Cortex of kidney (tissue), 1 donor: Measurements from ENCODE around the gene FGFR1OP2.

ENCODE experiments used
- DNase-seq: peaks from one replicate; lab custom pipeline; 2025; lab: John Stamatoyannopoulos, UW

The FGFR1OP2 gene

DNA sequence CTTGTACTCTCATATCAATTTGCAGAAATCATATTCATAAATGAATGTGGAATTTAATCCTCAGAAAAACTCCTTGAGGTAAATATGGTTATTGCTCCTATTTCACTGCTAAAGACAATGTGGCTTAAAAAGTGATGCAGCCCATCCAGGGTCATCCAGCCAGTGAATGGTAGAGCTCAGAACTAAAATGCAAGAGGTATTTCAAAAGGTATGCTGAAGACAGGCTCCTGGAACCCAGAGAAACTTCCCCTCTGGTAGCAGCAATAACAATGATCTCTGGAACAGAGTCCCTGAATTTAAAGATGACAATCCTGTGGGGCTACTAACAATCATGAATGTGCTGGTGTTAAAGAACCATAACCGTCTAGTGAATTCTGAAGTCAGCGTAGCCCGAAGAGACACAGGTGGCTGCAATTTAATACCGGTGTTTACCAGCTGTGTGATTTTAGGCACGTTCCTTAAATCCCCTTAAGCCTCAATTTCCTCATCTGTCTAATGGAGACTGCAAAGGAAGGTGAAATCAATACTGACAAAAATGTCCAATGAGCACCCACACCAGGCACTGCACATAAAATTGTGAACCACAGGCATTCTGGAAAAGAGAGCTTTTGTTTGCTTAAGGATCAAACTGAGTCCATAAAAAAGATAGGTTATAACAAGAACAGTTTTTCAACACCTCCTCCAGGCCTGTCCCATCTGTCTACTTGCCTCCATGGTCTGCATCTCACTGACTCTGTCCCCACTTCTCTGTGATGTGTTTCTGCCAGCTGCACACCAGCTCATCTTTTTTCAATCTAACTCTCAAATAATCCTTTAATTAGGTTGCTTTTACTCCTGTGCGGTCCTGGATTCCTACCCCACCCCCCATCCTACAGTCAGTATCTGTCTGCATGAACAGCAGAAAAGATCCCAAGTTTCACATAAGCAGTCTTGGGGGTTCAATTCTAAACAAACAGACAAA, 65.4 kb downstream of the FGFR1OP2 start:
- DNase-seq, result no peak

DNA sequence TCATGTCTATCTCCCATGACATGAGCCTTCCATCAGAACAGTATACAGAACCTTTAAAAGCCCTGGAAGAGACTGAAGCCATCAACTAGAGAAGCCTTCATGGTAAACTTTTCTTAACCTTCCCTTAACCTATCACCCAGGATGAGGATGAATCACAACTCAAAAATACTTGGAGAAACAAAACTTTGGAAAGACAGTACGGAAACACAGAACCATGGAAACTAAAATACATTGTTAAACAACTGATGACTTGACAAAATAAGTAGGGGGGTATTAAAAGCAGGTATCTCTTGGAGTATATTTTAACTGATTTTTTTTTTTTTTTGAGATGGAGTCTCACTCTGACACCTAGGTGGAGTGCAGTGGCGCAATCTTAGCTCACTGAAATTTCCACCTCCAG, 67.2 kb downstream of the FGFR1OP2 start:
- no peak for DNase-seq

DNA sequence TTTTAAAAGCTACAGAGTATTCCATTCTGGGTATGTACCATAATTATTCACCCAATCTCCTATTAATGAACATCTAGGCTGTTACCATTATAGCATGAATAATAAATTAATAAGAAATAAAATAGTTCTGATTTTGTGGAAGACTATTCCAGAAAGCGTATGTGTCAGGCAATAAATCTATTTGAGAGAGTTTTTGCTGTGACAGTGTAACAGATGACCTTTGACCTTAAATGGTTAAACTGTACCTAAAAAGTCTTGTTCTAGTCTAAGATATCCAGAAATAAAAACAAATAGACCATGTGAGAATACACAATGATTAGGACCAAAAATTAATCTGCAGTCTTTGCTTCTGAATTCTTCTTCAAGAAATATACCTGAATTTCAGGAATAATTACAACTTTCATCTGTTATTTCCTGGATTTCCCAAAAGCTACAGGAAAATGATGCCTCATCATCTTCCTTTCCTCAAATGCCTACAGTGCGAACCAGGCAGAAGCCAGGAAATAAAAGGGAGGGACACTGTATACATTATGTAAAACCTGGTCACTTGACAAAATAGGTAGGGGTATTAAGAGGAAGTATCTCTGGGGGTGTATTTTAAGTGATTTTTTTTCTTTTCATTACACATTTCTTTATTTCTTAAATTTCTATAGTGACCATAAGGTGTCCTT, 68.7 kb downstream of the FGFR1OP2 start:
- no peak for DNase-seq

DNA sequence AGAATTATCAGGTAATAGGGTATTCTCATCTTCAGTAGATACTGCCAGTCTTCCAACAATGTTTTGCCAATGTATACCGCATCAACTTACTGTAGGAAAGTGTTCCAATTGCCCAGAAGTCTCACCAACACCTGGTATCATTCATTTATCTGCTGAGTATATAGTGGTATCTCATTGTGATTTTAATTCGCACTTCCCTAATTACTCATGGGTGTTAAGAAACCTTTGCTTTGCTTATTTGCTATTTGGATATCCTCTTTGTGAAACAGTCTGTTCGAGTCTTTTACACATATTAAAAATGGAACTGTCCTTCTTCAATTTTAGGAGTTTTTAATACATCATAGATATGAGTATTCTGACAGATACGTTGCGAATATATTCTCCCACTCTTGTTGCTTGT, 69.8 kb downstream of the FGFR1OP2 start:
- DNase-seq, result no peak

DNA sequence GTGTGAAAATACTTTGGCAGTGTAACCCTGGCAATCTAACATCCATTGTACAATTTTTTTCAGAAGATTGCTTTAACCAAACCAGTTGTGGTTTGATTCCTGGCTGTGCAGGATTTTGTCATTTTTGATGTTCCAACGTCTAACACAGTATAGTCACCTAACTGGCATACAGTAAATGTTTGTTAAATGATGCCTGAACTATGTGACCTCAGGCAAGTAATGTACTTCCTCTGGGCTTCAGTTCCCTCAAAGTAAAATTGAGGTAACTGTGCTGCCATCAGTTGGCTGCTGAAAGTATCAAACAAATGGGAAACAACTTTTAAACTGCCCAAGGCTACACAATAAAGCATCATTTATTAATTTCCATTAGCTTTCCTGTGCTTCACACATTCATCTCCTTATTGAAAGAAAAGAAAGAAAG, 71.6 kb downstream of the FGFR1OP2 start:
- no peak for DNase-seq

DNA sequence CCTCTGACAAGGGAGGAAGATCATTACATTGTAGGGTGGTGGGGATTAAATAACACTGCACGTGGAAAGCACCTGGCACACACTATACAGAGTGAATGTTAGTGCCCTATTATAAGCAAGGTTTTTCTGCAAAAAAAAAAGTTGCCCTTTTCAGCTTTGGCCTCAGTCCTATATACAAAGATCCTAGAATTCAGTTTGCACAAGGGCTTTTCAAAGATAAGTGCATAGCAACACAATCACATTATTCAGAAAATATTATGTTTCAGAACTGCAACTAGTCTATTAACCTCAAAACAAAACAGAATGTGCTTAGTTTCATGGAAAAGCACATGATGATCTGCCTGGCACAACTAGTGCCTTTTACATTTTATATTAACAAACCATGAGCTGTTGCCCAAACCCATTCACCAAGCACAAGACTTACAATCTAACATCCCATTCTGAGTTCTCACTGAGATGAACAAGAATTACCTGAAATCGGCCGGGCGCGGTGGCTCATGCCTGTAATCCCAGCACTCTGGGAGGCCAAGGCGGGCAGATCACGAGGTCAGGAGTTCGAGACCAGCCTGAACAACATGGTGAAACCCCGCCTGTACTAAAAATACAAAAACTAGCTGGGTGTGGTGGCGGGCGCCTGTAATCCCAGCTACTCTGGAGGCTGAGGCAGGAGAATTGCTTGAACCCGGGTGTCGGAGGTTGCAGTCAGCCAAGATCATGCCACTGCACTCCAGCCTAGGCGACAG, 74.1 kb downstream of the FGFR1OP2 start:
- no peak for DNase-seq

DNA sequence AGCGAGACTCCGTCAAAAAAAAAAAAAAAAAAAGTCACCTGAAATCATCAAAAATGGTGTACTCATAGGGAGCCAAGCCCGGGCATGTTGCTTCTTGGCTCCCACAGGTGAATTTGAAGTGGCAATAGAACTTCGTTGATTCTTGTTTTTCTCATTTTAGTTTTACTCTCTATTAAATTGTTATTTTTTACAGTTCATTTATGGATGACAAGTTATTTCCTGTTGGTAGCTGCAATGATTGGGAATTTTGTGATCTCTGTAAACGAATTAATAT, 74.6 kb downstream of the FGFR1OP2 start:
- DNase-seq, result no peak

DNA sequence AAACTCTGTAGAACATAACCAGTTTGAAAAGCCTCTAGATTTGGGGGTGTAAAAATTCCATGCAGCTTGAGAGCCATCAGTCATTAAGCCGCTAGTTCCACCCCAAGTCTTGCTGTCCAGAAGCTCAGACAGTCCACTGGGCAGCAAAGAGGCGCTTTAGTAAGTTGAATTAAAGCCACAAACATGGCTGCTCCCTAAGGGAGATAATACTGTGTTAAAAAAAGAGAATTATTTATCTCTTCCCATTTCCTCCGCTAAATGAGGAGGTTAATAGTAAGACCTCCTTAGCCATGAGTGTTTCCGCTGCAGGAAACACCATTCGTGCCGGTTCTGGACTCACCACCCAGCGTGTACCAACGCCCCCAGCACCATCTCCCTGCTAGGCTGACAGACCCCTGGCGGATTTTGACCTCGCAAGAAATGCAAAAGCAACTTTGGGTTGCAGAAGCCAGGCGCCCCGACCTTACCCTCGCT, 75.4 kb downstream of the FGFR1OP2 start:
- no peak for DNase-seq

DNA sequence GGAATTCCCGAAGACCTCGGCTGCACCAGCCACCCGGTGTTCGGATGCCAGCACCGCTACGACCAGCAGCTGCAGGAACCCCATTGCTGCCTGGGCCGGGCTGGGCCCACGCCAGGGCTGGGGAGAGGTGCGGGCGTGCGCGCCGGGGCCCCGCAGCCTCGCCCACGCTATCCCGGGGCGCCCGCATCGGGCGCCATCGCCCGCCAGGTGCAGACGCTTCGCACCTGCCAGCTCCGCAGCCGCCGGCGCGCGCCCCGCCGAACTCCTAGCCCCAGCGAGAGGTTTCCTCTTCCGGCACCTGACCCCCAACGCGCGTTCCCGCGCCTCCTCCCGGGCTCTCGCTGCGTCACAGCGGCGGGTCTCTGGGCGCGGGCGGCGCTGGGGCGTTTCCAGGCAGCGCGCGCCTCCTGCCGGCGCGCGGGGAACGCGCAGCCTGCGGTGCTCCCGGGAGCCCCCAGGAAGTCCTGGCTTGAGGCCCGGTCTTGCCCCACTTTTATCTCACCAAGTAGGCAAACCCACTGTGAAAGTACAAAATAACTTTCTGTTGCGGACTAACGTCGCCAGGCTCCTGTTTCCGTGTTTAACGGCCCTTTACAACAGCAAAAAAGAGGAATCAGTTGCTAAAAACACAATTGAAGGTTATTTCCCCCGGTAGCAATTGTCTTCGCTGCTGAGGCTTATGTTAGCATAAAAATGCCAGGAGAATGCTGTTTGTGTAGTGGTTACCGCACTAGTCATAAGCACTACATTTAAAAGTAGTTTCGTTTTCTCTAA, 76.0 kb downstream of the FGFR1OP2 start, which contains the start of gene TM7SF3:
TM7SF3 (minus strand) TSS at position 300 of the 774 bp plus-strand sequence; CDS start at position 84, 216 bp downstream.
- DNase-seq, result peak; percentile 15

DNA sequence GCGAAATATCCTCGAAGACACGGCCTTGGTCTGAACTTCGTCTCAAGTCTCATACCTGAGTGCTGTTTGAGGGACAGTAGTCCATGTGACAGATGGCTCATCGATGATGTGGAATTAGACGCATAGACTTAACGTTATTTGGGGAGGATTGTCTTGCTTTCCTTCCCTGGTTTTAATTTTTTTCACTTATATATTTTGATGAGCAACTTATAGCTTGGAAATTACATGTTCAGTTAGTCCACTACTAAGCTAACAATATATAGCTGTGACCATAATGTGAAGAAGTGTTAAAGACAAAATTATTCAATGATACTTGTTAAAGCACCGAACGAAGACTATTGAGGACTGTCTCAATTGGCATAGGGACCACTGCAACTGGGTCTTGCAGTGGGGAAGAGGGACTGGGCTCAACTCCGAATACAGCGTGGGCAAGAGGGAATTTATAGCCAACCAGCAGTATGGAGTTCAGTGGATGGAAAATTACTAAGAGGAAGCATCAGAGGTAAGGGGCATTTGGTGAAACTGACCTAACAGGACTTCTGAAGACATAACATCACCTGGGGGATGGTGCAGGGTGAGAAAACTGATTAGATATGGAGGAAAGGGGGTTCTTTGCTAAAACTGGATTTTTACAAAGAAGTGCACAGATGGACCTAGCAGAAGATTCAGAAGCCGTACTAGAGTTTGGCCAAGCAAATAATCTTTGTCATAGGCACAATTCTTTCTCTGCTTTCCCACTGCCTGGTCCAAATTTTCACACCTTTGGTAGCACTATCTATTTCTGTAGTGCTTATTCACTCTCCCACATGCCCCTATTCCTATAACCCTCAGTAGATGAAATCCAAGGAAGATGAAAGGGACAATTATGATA, 76.8 kb downstream of the FGFR1OP2 start:
- no peak for DNase-seq

DNA sequence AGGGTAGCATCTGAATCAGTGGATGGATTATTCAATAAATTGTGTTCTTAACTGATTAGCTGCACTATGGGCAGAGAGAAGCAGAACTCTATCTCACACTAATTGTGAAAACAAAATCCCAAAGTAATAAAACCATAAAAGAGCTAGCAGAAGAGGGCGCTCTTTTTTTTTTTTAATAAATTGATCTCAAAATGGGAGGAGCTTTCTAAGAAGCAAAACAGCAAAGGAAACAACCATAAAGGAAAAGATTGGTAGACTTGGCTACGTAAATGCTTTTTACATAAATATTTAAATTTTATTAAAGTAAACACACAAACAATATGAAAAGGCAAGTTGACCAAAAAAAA, 77.4 kb downstream of the FGFR1OP2 start:
- DNase-seq, result no peak
